A549 (cell line): ENCODE results near the gene ZBTB25. TPM values are rescaled to one million over a fixed set of nuclear protein-coding genes. Genes with fewer than 3 reads are reported as not detected.

Source experiments
- ATAC-seq, 2 experiments: fragments of 200-7000 bp in 1 of 2; fragments of >200 bp in 1 of 2; cut with Nextera tagmentation in 1 of 2; cut with Tn5 transposase in 1 of 2; 3 replicates each; pipeline versions ENCODE4 v1.8.0 to v1.9.1; 2018 to 2020; ENCODE audit warnings: mild to moderate bottlenecking in 1 of 2, moderate library complexity in 1 of 2
- CTCF ChIA-PET: fragments of 300-600 bp; sonication (Branson Sonifier 250); formaldehyde crosslinking; extraction: SDS; loops from one replicate; lab custom pipeline; 2021; ENCODE audit warnings: antibody characterized with exemption, inconsistent platforms; lab: Yijun Ruan, JAX
- POLR2A ChIA-PET: fragments of 350-600 bp; formaldehyde crosslinking; extraction: SDS; loops from one replicate; lab custom pipeline; 2021; ENCODE audit warnings: antibody characterized with exemption, inconsistent platforms; lab: Yijun Ruan, JAX
- DNase-seq, 2 experiments: peaks; one replicate each; pipeline versions ENCODE4 v3.0.0 to v3.0.0-alpha.2; 2011 to 2016; ENCODE audit warnings: low read depth in 1 of 2, low spot score in 1 of 2
- FAIRE-seq: peaks from 2 replicates; lab custom pipeline; 2011; peaks lifted over from hg19 to GRCh38; lab: Jason Lieb, UNC
- H3K27ac ChIP-seq, 2 experiments: fragments of >200 bp; sonication (Bioruptor Twin); formaldehyde crosslinking; 3 replicates each; pipeline ENCODE4 v1.5.1; 2016 to 2017
- H3K4me1 ChIP-seq: fragments of >200 bp; sonication (Bioruptor Twin); formaldehyde crosslinking; 3 replicates; pipeline ENCODE4 v1.6.1; 2016
- H3K4me2 ChIP-seq: fragments of >200 bp; sonication (Bioruptor Twin); formaldehyde crosslinking; 3 replicates; pipeline ENCODE4 v1.6.1; 2016
- H3K4me3 ChIP-seq: fragments of >200 bp; sonication (Bioruptor Twin); formaldehyde crosslinking; 3 replicates; pipeline ENCODE4 v1.5.1; 2016
- H3K9me3 ChIP-seq: fragments of >200 bp; sonication (Bioruptor Twin); formaldehyde crosslinking; 3 replicates; pipeline ENCODE4 v1.6.1; 2016
- BCL3 ChIP-seq: fragments of >200 bp; sonication (Bioruptor Twin); formaldehyde crosslinking; IDR thresholded peaks from 3 replicates; pipeline ENCODE4 v1.6.1; 2016
- BHLHE40 ChIP-seq: IDR thresholded peaks from 2 replicates; pipeline ENCODE4 v1.6.1; 2012; ENCODE audit warnings: low read depth, low read length, inconsistent platforms
- CBX8 ChIP-seq: fragments of 200-600 bp; sonication (generic); IDR thresholded peaks from 2 replicates; pipeline ENCODE4 v1.6.1; 2016
- CEBPB ChIP-seq, 2 experiments: fragments of >200 bp in 1 of 2; sonication (Bioruptor Twin) in 1 of 2; formaldehyde crosslinking in 1 of 2; IDR thresholded peaks; 2 replicates each; pipeline ENCODE4 v1.6.1; 2012 to 2016
- CHD4 ChIP-seq: fragments of 200-600 bp; sonication (generic); IDR thresholded peaks from 2 replicates; pipeline ENCODE4 v1.6.1; 2016; ENCODE audit warnings: antibody characterized with exemption, mild to moderate bottlenecking, borderline replicate concordance
- CTCF ChIP-seq: fragments of >200 bp; sonication (Bioruptor Twin); formaldehyde crosslinking; IDR thresholded peaks from 3 replicates; pipeline ENCODE4 v1.5.1; 2016
- EHMT2 ChIP-seq: fragments of 200-600 bp; sonication (generic); IDR thresholded peaks from 2 replicates; pipeline ENCODE4 v1.6.1; 2016; ENCODE audit warnings: antibody characterized with exemption, low read depth, mild to moderate bottlenecking, moderate library complexity
- EP300 ChIP-seq, 2 experiments: fragments of >200 bp; sonication (Bioruptor Twin); formaldehyde crosslinking; IDR thresholded peaks; 2 replicates in 1 of 2; 3 replicates in 1 of 2; pipeline ENCODE4 v1.6.1; 2016 to 2017
- FOSL2 ChIP-seq, 2 experiments: fragments of 450-650 bp in 1 of 2; fragments of >200 bp in 1 of 2; sonication (Bioruptor Twin) in 1 of 2; formaldehyde crosslinking; IDR thresholded peaks; 2 replicates each; pipeline versions ENCODE4 v1.5.0 to v1.6.1; 2016 to 2020; ENCODE audit warnings: mild to moderate bottlenecking in 1 of 2, moderate library complexity in 1 of 2
- MAFK ChIP-seq: fragments of 450-650 bp; IDR thresholded peaks from 2 replicates; pipeline ENCODE4 v1.6.1; 2014; ENCODE audit not compliant: partially characterized antibody
- MYC ChIP-seq: IDR thresholded peaks from 2 replicates; pipeline ENCODE4 v1.6.1; 2012; ENCODE audit warnings: mild to moderate bottlenecking, inconsistent platforms, low read length, improper control_type of control experiment, borderline replicate concordance
- NPAS2 ChIP-seq: fragments of 250-450 bp; sonication (Bioruptor Pico); IDR thresholded peaks from 2 replicates; pipeline ENCODE4 v1.8.0; 2022; ENCODE audit warnings: mild to moderate bottlenecking, moderate library complexity, borderline replicate concordance
- NR3C1 ChIP-seq: fragments of >200 bp; sonication (Bioruptor Twin); formaldehyde crosslinking; IDR thresholded peaks from 3 replicates; pipeline ENCODE4 v1.6.1; 2017
- POLR2A ChIP-seq: IDR thresholded peaks from 2 replicates; pipeline ENCODE4 v1.6.1; 2012; ENCODE audit warnings: mild to moderate bottlenecking, low read length
- RARB ChIP-seq: fragments of 250-450 bp; sonication (Bioruptor Pico); IDR thresholded peaks from 2 replicates; pipeline ENCODE4 v1.8.0; 2021; ENCODE audit warnings: mild to moderate bottlenecking, moderate library complexity
- RNF2 ChIP-seq: fragments of 200-600 bp; sonication (generic); IDR thresholded peaks from 2 replicates; pipeline ENCODE4 v1.6.1; 2016; ENCODE audit warnings: low read depth, mild to moderate bottlenecking, antibody characterized with exemption, moderate library complexity, borderline replicate concordance
- TP53 ChIP-seq: fragments of 250-450 bp; sonication (Bioruptor Pico); IDR thresholded peaks from 2 replicates; pipeline ENCODE4 v1.5.0; 2021; ENCODE audit warnings: mild to moderate bottlenecking, moderate library complexity
- USF2 ChIP-seq: fragments of 450-650 bp; IDR thresholded peaks from 2 replicates; pipeline ENCODE4 v1.6.1; 2014; ENCODE audit warnings: antibody characterized with exemption
- WGBS: methylation state at CpG from one replicate; pipeline ENCODE4 v1.1.6; 2017; ENCODE audit errors: missing lambda C conversion rate; 5-methylcytosine and 5-hydroxymethylcytosine counted together
- polyA plus RNA-seq, 4 experiments: library from polyadenylated mRNA; depleted of rRNA in 3 of 4; stranded (reverse); fragments of >200 nt; fragmentation: RNase III in 1 of 4; extraction: RNeasy Plus Mini Kit Qiagen cat#74134 plus additional on column Dnase treatment in 1 of 4; gene quantifications; 2 replicates in 3 of 4; 3 replicates in 1 of 4; pipeline ENCODE4 v1.2.3, GENCODE V29; 2011 to 2017
- TF ChIP-seq, protein P1 (sequence below): fragments of 200-600 bp; sonication (generic); IDR thresholded peaks from 2 replicates; pipeline ENCODE4 v1.6.1; 2016; ENCODE audit warnings: antibody characterized with exemption, mild to moderate bottlenecking, moderate library complexity

ZBTB25 gene
- polyA plus RNA-seq, 2 of the 4 experiments (the other 2 are of a cell fraction), result 5.4 to 15.0 TPM

GRCh38 chr14:64542836-64543201 is 39.2 kb upstream of the ZBTB25 start:
- ChIA-PET POLR2A (interaction anchor here (1.1 kb wide), 1 partner anchor 26 kb away, joined by 3 read pairs; no protein-coding TSS in a partner anchor), CTCF (interaction anchor here (2.6 to 12.4 kb wide), 3 partner anchors 88 to 219 kb away, joined by 8 to 182 read pairs (median 9); no protein-coding TSS in a partner anchor)
- no peak for FAIRE-seq
- peak overlapping the region; percentile 83 for H3K4me2 ChIP-seq
- 36% methylated on average over 4 of the region's 4 CpGs for WGBS
- peak overlapping the region; percentile 18; a peak in 1 of 6 replicates for H3K27ac ChIP-seq
- peak overlapping the region; percentile 45 for H3K4me3 ChIP-seq
- no peak for ATAC-seq
- TF ChIP-seq MAFK (peak; percentile 82), EHMT2 (no peak)
- DNase-seq, result no peak
- H3K9me3 ChIP-seq, result peaks cover 11% of the 10 kb centered on the region; the same call in 2 of the 3 replicates
- peaks cover 20% of the 10 kb centered on the region; the same call in 2 of the 3 replicates for H3K4me1 ChIP-seq

DNA sequence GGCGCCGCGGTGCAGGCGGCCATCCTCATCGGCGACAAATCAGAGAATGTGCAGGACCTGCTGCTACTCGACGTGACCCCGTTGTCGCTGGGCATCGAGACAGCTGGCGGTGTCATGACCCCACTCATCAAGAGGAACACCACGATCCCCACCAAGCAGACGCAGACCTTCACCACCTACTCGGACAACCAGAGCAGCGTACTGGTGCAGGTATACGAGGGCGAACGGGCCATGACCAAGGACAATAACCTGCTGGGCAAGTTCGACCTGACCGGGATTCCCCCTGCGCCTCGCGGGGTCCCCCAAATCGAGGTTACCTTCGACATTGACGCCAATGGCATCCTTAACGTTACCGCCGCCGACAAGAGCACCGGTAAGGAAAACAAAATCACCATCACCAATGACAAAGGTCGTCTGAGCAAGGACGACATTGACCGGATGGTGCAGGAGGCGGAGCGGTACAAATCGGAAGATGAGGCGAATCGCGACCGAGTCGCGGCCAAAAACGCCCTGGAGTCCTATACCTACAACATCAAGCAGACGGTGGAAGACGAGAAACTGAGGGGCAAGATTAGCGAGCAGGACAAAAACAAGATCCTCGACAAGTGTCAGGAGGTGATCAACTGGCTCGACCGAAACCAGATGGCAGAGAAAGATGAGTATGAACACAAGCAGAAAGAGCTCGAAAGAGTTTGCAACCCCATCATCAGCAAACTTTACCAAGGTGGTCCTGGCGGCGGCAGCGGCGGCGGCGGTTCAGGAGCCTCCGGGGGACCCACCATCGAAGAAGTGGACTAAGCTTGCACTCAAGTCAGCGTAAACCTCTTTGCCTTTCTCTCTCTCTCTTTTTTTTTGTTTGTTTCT is 38.6 kb upstream of the ZBTB25 start:
- peak overlapping the region; percentile 45 for H3K4me3 ChIP-seq
- peak overlapping the region; percentile 83 for H3K4me2 ChIP-seq
- POLR2A ChIA-PET, result interaction anchor here (1.1 to 2.9 kb wide), 3 partner anchors 27 to 126 kb away, joined by 3 to 67 read pairs (median 3); no protein-coding TSS in a partner anchor
- H3K4me1 ChIP-seq, result peaks cover 22% of the 10 kb centered on the region; the same call in 2 of the 3 replicates
- 0 out of 6 replicates have a peak overlapping the region, but pooled peaks of 1 of the 2 experiments have one; percentile 18 for H3K27ac ChIP-seq
- CTCF ChIA-PET, result interaction anchor here (0.9 to 12.4 kb wide), 7 partner anchors 14 to 219 kb away, joined by 3 to 182 read pairs (median 9); no protein-coding TSS in a partner anchor
- TF ChIP-seq BHLHE40 (no peak), CBX8 (no peak), CHD4 (no peak), MAFK (no peak), POLR2A (no peak), MYC (no peak), BCL3 (no peak), CTCF (no peak), RNF2 (no peak), EHMT2 (no peak), RARB (no peak), TP53 (CRISPR knock-in tag) (no peak), EP300 (IDR thresholded peaks at IDR 0.05) (no peak), FOSL2 (IDR thresholded peaks at IDR 0.05) (no peak), FOSL2 (CRISPR knock-in tag; IDR thresholded peaks at IDR 0.05) (no peak), NR3C1 (no peak), CEBPB (IDR thresholded peaks at IDR 0.05) (no peak), USF2 (no peak), NPAS2 (CRISPR knock-in tag) (no peak)
- TF ChIP-seq, protein P1, sequence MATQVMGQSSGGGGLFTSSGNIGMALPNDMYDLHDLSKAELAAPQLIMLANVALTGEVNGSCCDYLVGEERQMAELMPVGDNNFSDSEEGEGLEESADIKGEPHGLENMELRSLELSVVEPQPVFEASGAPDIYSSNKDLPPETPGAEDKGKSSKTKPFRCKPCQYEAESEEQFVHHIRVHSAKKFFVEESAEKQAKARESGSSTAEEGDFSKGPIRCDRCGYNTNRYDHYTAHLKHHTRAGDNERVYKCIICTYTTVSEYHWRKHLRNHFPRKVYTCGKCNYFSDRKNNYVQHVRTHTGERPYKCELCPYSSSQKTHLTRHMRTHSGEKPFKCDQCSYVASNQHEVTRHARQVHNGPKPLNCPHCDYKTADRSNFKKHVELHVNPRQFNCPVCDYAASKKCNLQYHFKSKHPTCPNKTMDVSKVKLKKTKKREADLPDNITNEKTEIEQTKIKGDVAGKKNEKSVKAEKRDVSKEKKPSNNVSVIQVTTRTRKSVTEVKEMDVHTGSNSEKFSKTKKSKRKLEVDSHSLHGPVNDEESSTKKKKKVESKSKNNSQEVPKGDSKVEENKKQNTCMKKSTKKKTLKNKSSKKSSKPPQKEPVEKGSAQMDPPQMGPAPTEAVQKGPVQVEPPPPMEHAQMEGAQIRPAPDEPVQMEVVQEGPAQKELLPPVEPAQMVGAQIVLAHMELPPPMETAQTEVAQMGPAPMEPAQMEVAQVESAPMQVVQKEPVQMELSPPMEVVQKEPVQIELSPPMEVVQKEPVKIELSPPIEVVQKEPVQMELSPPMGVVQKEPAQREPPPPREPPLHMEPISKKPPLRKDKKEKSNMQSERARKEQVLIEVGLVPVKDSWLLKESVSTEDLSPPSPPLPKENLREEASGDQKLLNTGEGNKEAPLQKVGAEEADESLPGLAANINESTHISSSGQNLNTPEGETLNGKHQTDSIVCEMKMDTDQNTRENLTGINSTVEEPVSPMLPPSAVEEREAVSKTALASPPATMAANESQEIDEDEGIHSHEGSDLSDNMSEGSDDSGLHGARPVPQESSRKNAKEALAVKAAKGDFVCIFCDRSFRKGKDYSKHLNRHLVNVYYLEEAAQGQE, result no peak
- no peak for DNase-seq
- FAIRE-seq, result no peak
- ATAC-seq, result no peak
- 93% methylated on average over 61 of the region's 61 CpGs for WGBS
- H3K9me3 ChIP-seq, result peaks cover 11% of the 10 kb centered on the region; the same call in 2 of the 3 replicates
